ENCODE results near the gene RBM8A.

- TF ChIP-seq CTCF (IDR thresholded peaks at IDR 0.05): no peak
- TF ChIP-seq ZFX (IDR thresholded peaks at IDR 0.05; ENCODE audit: borderline replicate concordance): no peak
Observed at GRCh38 chr1:145961425-145962156, 34.3 kb upstream of the RBM8A start.
